Uterus (tissue), 4 donors: ENCODE measurements around the gene FAM222B. TPM values are rescaled to one million over a fixed set of nuclear protein-coding genes. Genes with fewer than 3 reads are reported as not detected.

Experiments used
- DNase-seq, 2 donors: peaks; one replicate each; pipeline ENCODE4 v3.0.0-alpha.2; 2019 to 2020
- H3K27ac ChIP-seq, 2 donors: fragments of 200-600 bp; sonication (generic); 1 replicate in 1 of 2; 2 replicates in 1 of 2; pipeline ENCODE4 v1.5.1; 2016 to 2018
- H3K27me3 ChIP-seq, 2 donors: fragments of 200-600 bp; sonication (generic); one replicate each; pipeline ENCODE4 v1.5.1; 2018 to 2019; ENCODE audit warnings: control low read depth in 1 of 2
- H3K36me3 ChIP-seq, 2 donors: fragments of 200-600 bp; sonication (generic); one replicate each; pipeline ENCODE4 v1.5.1; 2019; ENCODE audit warnings: control low read depth in 1 of 2
- H3K4me1 ChIP-seq, 2 donors: fragments of 200-600 bp; sonication (generic); one replicate each; pipeline ENCODE4 v1.5.1; 2018 to 2019; ENCODE audit warnings: control low read depth in 1 of 2
- H3K4me3 ChIP-seq, 2 donors: fragments of 200-600 bp; sonication (generic); 1 replicate in 1 of 2; 2 replicates in 1 of 2; pipeline ENCODE4 v1.5.1; 2018 to 2019; ENCODE audit warnings: mild to moderate bottlenecking in 1 of 2
- H3K9me3 ChIP-seq, 2 donors: fragments of 200-600 bp; sonication (generic); one replicate each; pipeline ENCODE4 v1.5.1; 2019; ENCODE audit warnings: control low read depth in 1 of 2
- POLR2A ChIP-seq, 2 donors: fragments of 450-650 bp; IDR thresholded peaks; one replicate each; pipeline ENCODE4 v1.6.1; 2016; ENCODE audit warnings: antibody characterized with exemption in 2 of 2, mild to moderate bottlenecking in 1 of 2, moderate library complexity in 1 of 2
- intact Hi-C: fragments of 100-400 bp; cut with DNase I; formaldehyde crosslinking; loops from one replicate; pipeline ENCODE4 v1.15.1; 2023; ENCODE audit warnings: low total_unique reads
- total RNA-seq, 4 donors: library from RNA; depleted of rRNA in 3 of 4; stranded (reverse); fragments of >200 nt in 3 of 4; gene quantifications; one replicate each; pipeline versions ENCODE4 v1.1.0 to v1.2.4, GENCODE V29; 2014 to 2023
- TF ChIP-seq, protein P1 (sequence below), 4 experiments: fragments of 200-600 bp in 2 of 4; fragments of 450-650 bp in 2 of 4; sonication (generic) in 2 of 4; IDR thresholded peaks; one replicate each; pipeline ENCODE4 v1.5.1; 2016 to 2019; ENCODE audit warnings: antibody characterized with exemption in 4 of 4, mild to moderate bottlenecking in 2 of 4, moderate library complexity in 1 of 4
- donor health status: DM: yes; HTN: yes; CAD: no.

The FAM222B gene
- total RNA-seq, 4 donors from 2014 or later, result 2.4 to 24.3 (median 4.2) TPM

DNA sequence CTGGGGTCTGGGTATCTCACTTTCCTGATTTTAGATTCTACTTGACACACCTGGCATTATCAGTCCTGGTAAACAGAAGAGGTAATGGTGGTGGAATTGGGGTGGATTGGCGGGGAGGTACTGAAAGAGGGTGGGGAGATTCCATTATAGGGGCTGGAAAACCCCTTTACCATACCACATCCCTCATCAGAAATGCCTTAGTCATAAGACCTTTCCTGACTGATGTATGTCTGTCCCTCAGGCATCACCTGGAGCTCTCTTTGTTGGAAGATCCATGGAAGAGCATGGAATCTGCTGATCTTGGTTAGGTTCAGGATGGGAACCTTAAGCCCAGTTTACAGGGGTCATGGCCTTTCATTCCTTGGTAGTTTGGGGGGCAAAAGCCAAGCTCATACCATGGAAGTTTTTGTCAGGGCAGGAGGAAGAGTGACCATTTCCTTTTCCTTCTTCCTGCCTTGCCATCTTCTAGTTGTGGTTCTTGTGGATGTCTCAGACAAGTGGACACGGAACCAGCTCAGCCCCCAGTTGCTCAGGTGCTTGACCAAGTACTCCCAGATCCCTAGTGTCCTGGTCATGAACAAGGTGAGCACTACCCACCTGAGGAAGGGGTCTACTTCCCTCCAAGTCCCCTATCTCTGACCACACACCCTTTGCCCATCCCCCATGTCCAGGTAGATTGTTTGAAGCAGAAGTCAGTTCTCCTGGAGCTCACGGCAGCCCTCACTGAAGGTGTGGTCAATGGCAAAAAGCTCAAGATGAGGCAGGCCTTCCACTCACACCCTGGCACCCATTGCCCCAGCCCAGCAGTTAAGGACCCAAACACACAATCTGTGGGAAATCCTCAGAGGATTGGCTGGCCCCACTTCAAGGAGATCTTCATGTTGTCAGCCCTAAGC is 15.6 kb upstream of the FAM222B start:
- Histone ChIP-seq H3K27me3 (no peaks in the 10 kb centered on the region), H3K27ac (no peak overlapping the region), H3K9me3 (no peaks in the 10 kb centered on the region), H3K4me3 (no peak overlapping the region), H3K4me1 (no peaks in the 10 kb centered on the region), H3K36me3 (no peaks in the 10 kb centered on the region)
- DNase-seq, result no peak
- intact Hi-C loops, result loop anchor here (10.0 kb wide), 1 partner anchor 93 kb away; no protein-coding TSS in a partner anchor
- TF ChIP-seq, protein P1, sequence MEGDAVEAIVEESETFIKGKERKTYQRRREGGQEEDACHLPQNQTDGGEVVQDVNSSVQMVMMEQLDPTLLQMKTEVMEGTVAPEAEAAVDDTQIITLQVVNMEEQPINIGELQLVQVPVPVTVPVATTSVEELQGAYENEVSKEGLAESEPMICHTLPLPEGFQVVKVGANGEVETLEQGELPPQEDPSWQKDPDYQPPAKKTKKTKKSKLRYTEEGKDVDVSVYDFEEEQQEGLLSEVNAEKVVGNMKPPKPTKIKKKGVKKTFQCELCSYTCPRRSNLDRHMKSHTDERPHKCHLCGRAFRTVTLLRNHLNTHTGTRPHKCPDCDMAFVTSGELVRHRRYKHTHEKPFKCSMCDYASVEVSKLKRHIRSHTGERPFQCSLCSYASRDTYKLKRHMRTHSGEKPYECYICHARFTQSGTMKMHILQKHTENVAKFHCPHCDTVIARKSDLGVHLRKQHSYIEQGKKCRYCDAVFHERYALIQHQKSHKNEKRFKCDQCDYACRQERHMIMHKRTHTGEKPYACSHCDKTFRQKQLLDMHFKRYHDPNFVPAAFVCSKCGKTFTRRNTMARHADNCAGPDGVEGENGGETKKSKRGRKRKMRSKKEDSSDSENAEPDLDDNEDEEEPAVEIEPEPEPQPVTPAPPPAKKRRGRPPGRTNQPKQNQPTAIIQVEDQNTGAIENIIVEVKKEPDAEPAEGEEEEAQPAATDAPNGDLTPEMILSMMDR (IDR thresholded peaks at IDR 0.05), result no peak
- TF ChIP-seq POLR2A (IDR thresholded peaks at IDR 0.05), result no peak

DNA sequence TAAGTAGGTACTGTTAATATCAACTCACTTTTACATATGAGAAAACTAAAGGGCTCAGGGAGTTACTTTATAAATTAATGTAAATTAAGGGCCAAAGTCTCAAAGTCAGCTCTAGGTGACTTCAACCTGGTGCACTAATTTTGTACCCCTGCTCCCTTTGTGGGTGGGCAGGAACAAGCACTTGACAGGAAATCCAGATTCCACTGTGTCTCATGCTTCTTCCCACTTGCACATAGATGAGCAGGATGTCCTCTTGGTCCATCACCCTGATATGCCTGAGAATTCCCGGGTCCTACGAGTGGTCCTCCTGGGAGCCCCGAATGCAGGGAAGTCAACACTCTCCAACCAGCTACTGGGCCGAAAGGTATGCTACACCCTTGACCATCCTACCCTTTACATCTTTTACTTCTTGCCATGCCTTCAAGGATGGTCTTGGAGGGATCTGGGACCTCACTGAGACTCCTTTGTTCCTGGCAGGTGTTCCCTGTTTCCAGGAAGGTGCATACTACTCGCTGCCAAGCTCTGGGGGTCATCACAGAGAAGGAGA is 13.5 kb upstream of the FAM222B start:
- H3K4me1 ChIP-seq, result no peaks in the 10 kb centered on the region
- TF ChIP-seq, protein P1 (IDR thresholded peaks at IDR 0.05), result no peak
- no peak for TF ChIP-seq POLR2A (IDR thresholded peaks at IDR 0.05)

DNA sequence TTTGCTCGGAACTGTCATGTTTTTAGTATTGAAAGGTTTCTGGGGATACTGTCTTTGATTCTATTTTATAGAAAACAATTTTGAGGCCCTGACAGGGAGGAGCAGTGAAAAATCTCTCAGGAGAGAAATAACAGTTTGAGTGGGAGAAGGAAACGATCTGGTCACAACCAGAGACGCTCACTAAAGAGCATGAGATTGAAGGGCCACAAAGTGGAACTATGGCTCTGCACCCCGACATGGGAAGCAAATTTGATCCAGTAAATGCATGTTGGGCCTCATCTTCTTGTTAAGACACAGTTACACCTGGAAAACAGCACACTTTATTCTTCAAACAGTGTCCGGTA is 12.7 kb upstream of the FAM222B start:
- DNase-seq, result no peak
- no peaks in the 10 kb centered on the region for H3K4me1 ChIP-seq
- H3K4me3 ChIP-seq, result peak overlapping the region; percentile 59 to 88
- H3K27me3 ChIP-seq, result no peaks in the 10 kb centered on the region
- H3K27ac ChIP-seq, result peak overlapping the region; percentile 75 to 76
- no peaks in the 10 kb centered on the region for H3K9me3 ChIP-seq
- TF ChIP-seq, protein P1 (IDR thresholded peaks at IDR 0.05), result no peak
- TF ChIP-seq POLR2A (IDR thresholded peaks at IDR 0.05), result no peak
- no peaks in the 10 kb centered on the region for H3K36me3 ChIP-seq
- intact Hi-C loops, result loop anchor here (10.0 kb wide), 1 partner anchor 91 kb away; no protein-coding TSS in a partner anchor

More for the DNA sequence above, 13.5 kb upstream of the FAM222B start:
- intact Hi-C loops, result loop anchor here (10.0 kb wide), 1 partner anchor 91 kb away; no protein-coding TSS in a partner anchor
- no peak overlapping the region for H3K27ac ChIP-seq
- no peaks in the 10 kb centered on the region for H3K27me3 ChIP-seq
- H3K9me3 ChIP-seq, result no peaks in the 10 kb centered on the region
- DNase-seq, result no peak
- H3K4me3 ChIP-seq, result no peak overlapping the region
- no peaks in the 10 kb centered on the region for H3K36me3 ChIP-seq

DNA sequence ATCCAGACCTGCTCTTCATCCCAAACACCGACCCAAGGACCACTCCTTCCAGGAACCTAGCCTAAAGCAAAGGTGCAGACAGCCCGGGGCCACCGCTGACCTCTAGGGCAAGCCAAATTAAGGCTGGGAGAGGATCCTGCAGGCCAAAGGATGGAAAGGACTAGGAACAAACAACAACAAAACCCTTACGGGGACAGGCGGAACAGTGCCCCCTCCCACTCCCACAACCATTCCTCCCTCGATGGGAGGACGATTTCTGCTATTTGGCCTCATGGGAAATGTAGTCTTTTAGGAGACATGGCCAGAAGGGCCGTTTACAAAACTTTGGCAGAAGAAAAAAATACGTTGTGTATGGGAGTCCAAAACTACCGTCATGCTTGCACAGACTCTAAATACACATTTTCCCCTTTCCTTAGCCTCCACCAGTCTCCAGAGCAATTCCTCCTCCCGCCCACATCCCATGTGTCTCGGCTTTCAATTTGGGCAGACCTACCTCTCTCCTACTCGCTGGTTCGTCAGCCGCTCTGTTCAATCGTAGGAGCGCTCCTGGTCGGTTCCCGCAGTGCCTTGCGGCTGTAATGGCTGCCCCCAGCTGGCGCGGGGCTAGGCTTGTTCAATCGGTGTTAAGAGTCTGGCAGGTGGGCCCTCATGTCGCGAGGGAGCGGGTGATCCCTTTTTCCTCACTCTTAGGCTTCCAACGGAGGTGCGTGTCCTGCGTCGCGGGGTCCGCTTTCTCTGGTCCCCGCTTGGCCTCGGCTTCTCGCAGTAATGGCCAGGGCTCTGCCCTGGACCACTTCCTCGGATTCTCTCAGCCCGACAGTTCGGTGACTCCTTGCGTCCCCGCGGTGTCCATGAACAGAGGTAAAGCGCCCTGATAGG is 12.1 kb upstream of the FAM222B start, which contains the start of gene ERAL1:
TSS of gene ERAL1 (plus strand) at position 560 of the 879 bp plus-strand sequence. CDS start at position 579, 19 bp downstream.
- Histone ChIP-seq H3K36me3 (no peaks in the 10 kb centered on the region), H3K27me3 (no peaks in the 10 kb centered on the region), H3K4me1 (no peaks in the 10 kb centered on the region), H3K27ac (peak within 1 kb of the TSS; percentile 75 to 76), H3K4me3 (peak within 1 kb of the TSS; percentile 59 to 88), H3K9me3 (no peaks in the 10 kb centered on the region)
- TF ChIP-seq POLR2A (IDR thresholded peaks at IDR 0.05), result peak; percentile 1 to 54
- TF ChIP-seq, protein P1 (IDR thresholded peaks at IDR 0.05), result peak in 2 of 4 experiments; percentile 10 to 20
- DNase-seq, result peak; percentile 82 to 83
- intact Hi-C loops, result loop anchor here (10.0 kb wide), 1 partner anchor 90 kb away; no protein-coding TSS in a partner anchor
